Effector memory CD8-positive, alpha-beta T cell (primary cell): ENCODE results near the gene MAP7D3.

ENCODE experiments used
- ATAC-seq: fragments of 150-1000 bp; cut with Tn5 transposase; replicated peaks from 2 replicates; pipeline ENCODE4 v1.10.0; 2021; ENCODE audit warnings: mild to moderate bottlenecking, moderate library complexity
- DNase-seq, 3 experiments: peaks; one replicate each; pipeline ENCODE4 v3.0.0; 2021
- H3K27ac Mint-ChIP-seq, 2 donors: one replicate each; pipeline ENCODE4 v1.8.0; 2022; ENCODE audit warnings: mild to moderate bottlenecking in 2 of 2, mixed read lengths in 2 of 2, moderate library complexity in 2 of 2
- H3K27me3 Mint-ChIP-seq, 2 donors: one replicate each; pipeline ENCODE4 v1.8.0; 2022; ENCODE audit warnings: mixed read lengths in 2 of 2
- H3K36me3 Mint-ChIP-seq: one replicate; pipeline ENCODE4 v1.8.0; 2022; ENCODE audit warnings: mild to moderate bottlenecking, moderate library complexity, mixed read lengths; ENCODE audit not compliant: insufficient read depth
- H3K4me1 Mint-ChIP-seq, 2 donors: one replicate each; pipeline ENCODE4 v1.8.0; 2022; ENCODE audit warnings: low read depth in 2 of 2, mixed read lengths in 2 of 2
- H3K4me3 Mint-ChIP-seq, 2 donors: one replicate each; pipeline ENCODE4 v1.8.0; 2022; ENCODE audit warnings: mild to moderate bottlenecking in 2 of 2, mixed read lengths in 2 of 2, moderate library complexity in 2 of 2
- H3K9me3 Mint-ChIP-seq, 2 donors: one replicate each; pipeline ENCODE4 v1.8.0; 2022; ENCODE audit warnings: mixed read lengths in 2 of 2

The MAP7D3 gene

GRCh38 chrX:136195247-136195646 is 56.0 kb downstream of the MAP7D3 start:
- Mint-ChIP-seq H3K4me3 (no peak overlapping the region), H3K36me3 (no peaks in the 10 kb centered on the region), H3K9me3 (no peaks in the 10 kb centered on the region), H3K27me3 (no peaks in the 10 kb centered on the region), H3K27ac (no peak overlapping the region), H3K4me1 (peaks cover 19 to 20% of the 10 kb centered on the region in 2 donors)
- DNase-seq (no peak), ATAC-seq (no peak)

- Mint-ChIP-seq H3K27me3 (no peaks in the 10 kb centered on the region), H3K4me3 (no peak overlapping the region), H3K27ac (no peak overlapping the region), H3K36me3 (no peaks in the 10 kb centered on the region), H3K4me1 (peaks cover 19 to 21% of the 10 kb centered on the region in 2 donors), H3K9me3 (no peaks in the 10 kb centered on the region)
- DNase-seq (no peak), ATAC-seq (no peak)
Observed at GRCh38 chrX:136194536-136194935, 56.7 kb downstream of the MAP7D3 start.

DNA sequence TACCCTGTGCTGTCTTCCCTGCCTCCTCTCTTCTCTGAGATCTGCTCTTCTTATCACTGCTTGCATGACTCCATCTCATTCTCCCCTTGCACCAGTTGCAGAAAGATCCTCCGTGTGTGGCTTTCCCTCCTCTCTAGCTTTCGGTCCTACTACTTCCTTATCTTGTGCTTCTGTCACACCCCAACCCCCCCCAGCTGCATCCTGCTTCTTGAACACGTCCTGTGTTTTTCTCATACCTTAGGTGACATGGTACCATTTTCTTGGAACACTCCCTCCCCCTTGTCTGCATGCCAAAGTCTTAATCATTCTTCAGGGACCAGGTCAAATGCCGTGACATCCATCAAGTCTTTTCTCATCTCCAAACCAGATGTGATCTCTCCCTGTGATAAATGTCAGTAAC is 57.4 kb downstream of the MAP7D3 start:
- Mint-ChIP-seq H3K4me3 (peak overlapping the region; percentile 57 to 64), H3K4me1 (peaks cover 19 to 21% of the 10 kb centered on the region in 2 donors), H3K27me3 (no peaks in the 10 kb centered on the region), H3K9me3 (no peaks in the 10 kb centered on the region), H3K36me3 (no peaks in the 10 kb centered on the region), H3K27ac (peak overlapping the region in 1 of 2 donors; percentile 49)
- ATAC-seq, result no peak
- DNase-seq, result no peak

GRCh38 chrX:136192839-136193414 is 58.3 kb downstream of the MAP7D3 start:
- peak overlapping the region in 1 of 2 donors; percentile 49 for H3K27ac Mint-ChIP-seq
- peak overlapping the region in 1 of 2 donors; percentile 57 for H3K4me3 Mint-ChIP-seq
- H3K27me3 Mint-ChIP-seq, result no peaks in the 10 kb centered on the region

DNA sequence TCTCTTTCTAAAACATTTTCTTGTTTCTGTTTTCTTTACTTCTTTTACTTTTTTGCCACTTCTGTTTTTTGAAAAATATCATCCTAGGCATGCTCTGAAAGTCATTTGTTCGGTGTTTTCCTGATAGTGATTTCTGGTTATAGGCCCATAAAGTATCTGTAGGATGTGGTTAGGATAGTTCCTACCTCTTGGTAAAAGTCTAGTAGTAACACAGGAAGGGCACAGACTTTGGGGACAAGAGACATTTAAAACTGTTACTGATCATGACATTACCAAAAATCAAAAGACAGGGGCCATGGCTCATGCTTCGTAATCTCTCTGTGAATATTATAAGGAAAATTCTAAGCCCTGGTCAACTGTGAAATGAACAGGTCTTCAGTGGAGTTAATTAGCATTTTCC is 59.1 kb downstream of the MAP7D3 start:
- Mint-ChIP-seq H3K27me3 (no peaks in the 10 kb centered on the region), H3K36me3 (no peaks in the 10 kb centered on the region), H3K27ac (peak overlapping the region in 1 of 2 donors; percentile 15), H3K9me3 (no peaks in the 10 kb centered on the region), H3K4me3 (peak overlapping the region; percentile 18 to 57), H3K4me1 (peaks cover 19 to 21% of the 10 kb centered on the region in 2 donors)
- no peak for ATAC-seq
- DNase-seq, result no peak

More at GRCh38 chrX:136192839-136193414, 58.3 kb downstream of the MAP7D3 start:
- H3K9me3 Mint-ChIP-seq, result no peaks in the 10 kb centered on the region
- no peaks in the 10 kb centered on the region for H3K36me3 Mint-ChIP-seq
- peaks cover 19 to 21% of the 10 kb centered on the region in 2 donors for H3K4me1 Mint-ChIP-seq
- no peak for DNase-seq
- ATAC-seq, result no peak

DNA sequence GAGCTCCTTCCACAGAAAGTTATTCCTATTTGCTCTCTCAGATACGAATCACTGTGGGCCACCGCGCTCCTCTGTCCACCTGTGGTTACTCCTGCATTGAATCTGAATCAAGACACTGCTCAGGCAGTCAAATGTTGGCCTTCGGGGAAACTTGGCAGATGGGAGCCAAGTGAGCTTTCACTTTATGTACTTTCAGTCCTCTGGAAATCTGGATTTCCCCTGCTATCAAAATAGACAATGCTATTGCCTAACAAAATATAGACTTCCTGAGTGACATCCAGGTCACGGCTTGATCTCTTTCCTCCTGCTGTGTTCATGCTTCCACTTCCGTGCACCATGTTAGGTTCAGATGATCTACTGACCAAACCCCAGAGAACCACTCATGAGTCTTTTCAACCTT is 60.0 kb downstream of the MAP7D3 start:
- no peaks in the 10 kb centered on the region for H3K27me3 Mint-ChIP-seq

DNA sequence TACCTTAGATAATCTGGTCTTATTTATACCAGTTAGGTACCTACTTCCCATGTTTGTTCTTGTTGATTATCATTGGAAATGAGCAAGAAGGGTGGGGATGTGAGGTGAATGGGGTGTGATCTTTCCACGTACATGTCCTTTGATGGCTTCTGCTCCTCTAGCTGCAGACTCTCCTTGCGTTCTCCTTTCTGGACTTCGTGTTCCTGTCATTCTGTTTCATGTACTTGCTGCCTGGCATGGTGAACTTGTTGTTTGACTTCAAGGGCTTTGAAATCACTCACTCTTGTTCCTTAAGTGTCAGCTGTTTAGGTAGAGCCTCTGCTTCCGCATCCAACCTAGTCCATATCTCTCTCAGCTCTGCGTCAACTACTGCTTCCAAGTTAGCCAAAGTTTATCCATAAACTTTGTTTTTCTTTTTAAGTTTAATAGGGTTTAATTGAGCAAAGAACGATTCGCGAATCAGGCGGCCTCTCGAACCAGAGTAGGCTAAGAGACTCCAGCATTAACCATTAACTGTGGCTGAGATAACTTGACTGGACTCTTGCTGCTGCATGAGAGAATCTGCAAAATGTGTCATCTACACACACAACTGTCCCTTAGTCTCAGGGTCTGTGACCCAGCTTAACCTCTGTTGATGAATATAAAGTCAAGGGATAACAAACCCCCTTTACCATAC is 61.0 kb downstream of the MAP7D3 start:
- Mint-ChIP-seq H3K27me3 (no peaks in the 10 kb centered on the region), H3K4me1 (peaks cover 19 to 21% of the 10 kb centered on the region in 2 donors), H3K4me3 (no peak overlapping the region), H3K9me3 (no peaks in the 10 kb centered on the region), H3K27ac (no peak overlapping the region), H3K36me3 (no peaks in the 10 kb centered on the region)
- no peak for DNase-seq
- no peak for ATAC-seq

More for the DNA sequence above, 60.0 kb downstream of the MAP7D3 start:
- Mint-ChIP-seq H3K27ac (no peak overlapping the region), H3K4me1 (peaks cover 19 to 21% of the 10 kb centered on the region in 2 donors), H3K36me3 (no peaks in the 10 kb centered on the region), H3K9me3 (no peaks in the 10 kb centered on the region), H3K4me3 (no peak overlapping the region)
- no peak for ATAC-seq
- DNase-seq, result no peak

- Mint-ChIP-seq H3K36me3 (no peaks in the 10 kb centered on the region), H3K9me3 (no peaks in the 10 kb centered on the region), H3K4me3 (no peak overlapping the region), H3K27me3 (no peaks in the 10 kb centered on the region), H3K27ac (no peak overlapping the region), H3K4me1 (peaks cover 19 to 21% of the 10 kb centered on the region in 2 donors)
- no peak for ATAC-seq
- no peak for DNase-seq
Observed at GRCh38 chrX:136189222-136189621, 62.0 kb downstream of the MAP7D3 start.

DNA sequence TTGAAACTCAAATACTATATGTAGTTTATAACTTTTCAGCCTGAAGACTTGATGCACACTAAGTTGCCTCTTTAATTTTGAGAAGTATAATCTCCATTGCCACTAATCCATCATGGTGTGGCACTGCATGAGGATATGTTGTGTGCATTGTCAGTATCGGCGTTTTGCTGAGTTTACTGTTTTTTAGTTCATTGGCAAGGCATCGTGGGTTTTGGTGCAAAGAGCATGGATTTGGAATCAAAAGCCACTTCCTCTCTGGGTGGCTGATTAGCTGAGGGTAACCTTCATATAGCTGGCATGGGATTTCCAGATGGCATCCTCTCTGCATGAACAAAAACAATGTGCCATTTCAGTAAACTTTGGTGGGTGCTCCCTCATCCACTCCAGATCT is 65.2 kb downstream of the MAP7D3 start:
- Mint-ChIP-seq H3K27ac (no peak overlapping the region), H3K4me3 (no peak overlapping the region), H3K27me3 (no peaks in the 10 kb centered on the region), H3K9me3 (no peaks in the 10 kb centered on the region), H3K4me1 (peaks cover 0 to 2% of the 10 kb centered on the region in 2 donors), H3K36me3 (no peaks in the 10 kb centered on the region)
- ATAC-seq (no peak), DNase-seq (no peak)

DNA sequence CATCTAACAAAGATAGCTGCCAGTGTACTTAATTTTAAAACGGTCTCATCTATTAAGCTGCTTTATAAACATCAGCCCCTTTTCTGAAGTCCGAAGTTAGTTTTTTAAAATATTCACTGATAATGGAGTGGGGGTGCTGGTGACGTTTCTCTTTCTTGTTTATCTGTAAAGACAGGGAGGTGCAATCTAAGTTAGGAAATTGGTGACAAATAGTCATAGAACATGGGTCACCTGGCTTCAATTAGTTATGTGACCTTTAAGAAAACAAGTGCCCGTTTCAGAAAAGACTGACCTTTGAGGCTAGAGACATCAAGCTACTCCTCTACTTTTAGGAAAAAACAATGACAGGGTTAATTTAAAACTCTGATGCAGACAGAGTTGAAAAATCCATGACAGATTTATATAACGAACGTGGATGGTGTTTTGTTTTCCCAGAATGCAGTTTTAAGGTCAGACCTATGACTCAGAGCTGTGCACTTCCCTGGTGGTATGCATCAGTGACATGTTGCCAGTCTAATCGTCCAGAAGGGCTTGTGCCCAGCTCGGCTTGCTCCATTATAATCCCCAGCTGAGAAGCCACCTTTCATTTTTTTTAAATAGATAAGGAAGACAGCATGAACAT is 65.7 kb downstream of the MAP7D3 start:
- ATAC-seq, result no peak
- DNase-seq, result no peak
- Mint-ChIP-seq H3K4me1 (peaks cover 0 to 2% of the 10 kb centered on the region in 2 donors), H3K4me3 (no peak overlapping the region), H3K27ac (no peak overlapping the region), H3K9me3 (no peaks in the 10 kb centered on the region), H3K36me3 (no peaks in the 10 kb centered on the region), H3K27me3 (no peaks in the 10 kb centered on the region)

DNA sequence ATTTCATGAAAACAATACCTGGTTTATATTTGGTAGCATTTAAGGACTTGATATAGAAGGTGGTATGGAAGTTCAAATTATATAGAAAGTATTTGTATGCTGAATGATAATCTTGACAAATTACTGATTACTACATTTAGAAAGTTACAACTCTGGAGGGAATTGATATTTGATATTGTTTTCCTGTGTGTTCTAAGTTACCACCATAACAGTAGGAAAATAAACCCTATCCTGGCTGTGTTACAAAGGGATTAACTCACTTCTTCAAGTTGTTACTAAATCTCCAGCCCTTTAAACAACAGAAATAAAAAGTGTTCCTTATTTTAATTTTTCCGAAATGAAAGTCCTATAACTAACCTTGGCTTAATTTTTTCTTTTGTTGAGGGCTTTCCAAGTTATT is 67.3 kb downstream of the MAP7D3 start:
- no peak for DNase-seq
- Mint-ChIP-seq H3K4me1 (no peaks in the 10 kb centered on the region), H3K36me3 (no peaks in the 10 kb centered on the region), H3K9me3 (no peaks in the 10 kb centered on the region), H3K27ac (no peak overlapping the region), H3K27me3 (no peaks in the 10 kb centered on the region), H3K4me3 (no peak overlapping the region)
- no peak for ATAC-seq

DNA sequence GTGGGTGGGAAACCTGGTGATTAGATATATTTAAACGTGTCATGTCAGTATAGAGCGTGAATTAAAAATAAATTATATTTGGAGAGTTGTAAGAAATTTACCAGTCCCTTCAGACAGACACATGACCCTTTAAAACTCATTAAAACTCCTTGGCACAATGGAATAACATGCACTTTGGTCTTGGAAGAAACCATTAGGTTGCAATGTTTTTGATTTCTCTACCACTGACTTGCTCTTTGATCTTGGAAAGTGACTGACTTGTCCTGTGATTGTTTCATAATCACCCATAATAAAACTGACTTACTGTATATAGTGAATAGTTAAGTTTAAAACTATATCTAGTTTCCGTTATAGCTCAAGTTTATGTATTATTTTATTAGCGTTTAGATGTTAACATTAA is 68.0 kb downstream of the MAP7D3 start:
- Mint-ChIP-seq H3K4me3 (no peak overlapping the region), H3K36me3 (no peaks in the 10 kb centered on the region), H3K4me1 (no peaks in the 10 kb centered on the region), H3K9me3 (no peaks in the 10 kb centered on the region), H3K27me3 (no peaks in the 10 kb centered on the region), H3K27ac (no peak overlapping the region)
- ATAC-seq, result no peak
- no peak for DNase-seq

DNA sequence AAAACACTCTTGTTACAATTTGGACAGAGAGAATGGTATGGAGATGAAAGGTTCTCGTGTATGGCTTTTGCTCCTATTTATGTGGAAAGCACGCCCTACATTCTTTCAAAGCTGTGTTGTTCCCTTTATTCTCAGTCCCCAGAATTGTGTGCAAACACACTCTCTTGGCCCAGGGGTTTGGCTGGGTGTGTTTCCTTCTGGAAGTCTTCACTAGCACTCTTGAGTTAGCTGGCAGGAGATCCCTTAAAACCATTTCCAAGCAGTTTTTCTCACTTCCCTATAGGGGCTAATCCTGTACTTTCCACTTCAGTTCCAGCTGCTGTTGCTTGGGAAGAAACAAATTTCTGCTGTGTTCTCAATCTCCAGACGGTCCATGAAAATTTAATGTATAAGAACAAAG is 68.8 kb downstream of the MAP7D3 start:
- H3K9me3 Mint-ChIP-seq, result no peaks in the 10 kb centered on the region
- no peak overlapping the region for H3K27ac Mint-ChIP-seq
- DNase-seq (no peak), ATAC-seq (no peak)
- H3K36me3 Mint-ChIP-seq, result no peaks in the 10 kb centered on the region
- no peaks in the 10 kb centered on the region for H3K4me1 Mint-ChIP-seq
- H3K27me3 Mint-ChIP-seq, result no peaks in the 10 kb centered on the region
- H3K4me3 Mint-ChIP-seq, result no peak overlapping the region

- Mint-ChIP-seq H3K36me3 (no peaks in the 10 kb centered on the region), H3K27ac (no peak overlapping the region), H3K9me3 (no peaks in the 10 kb centered on the region), H3K27me3 (no peaks in the 10 kb centered on the region), H3K4me1 (no peaks in the 10 kb centered on the region), H3K4me3 (no peak overlapping the region)
- no peak for ATAC-seq
- no peak for DNase-seq
Observed at GRCh38 chrX:136179133-136179532, 72.1 kb downstream of the MAP7D3 start.
